Natural killer cell (primary cell): ENCODE results near the gene RRAS. TPM values are rescaled to one million over a fixed set of nuclear protein-coding genes. Genes with fewer than 3 reads are reported as not detected.

ENCODE experiments used
- ATAC-seq, 3 donors: fragments of 150-1000 bp in 2 of 3; fragments of 200-7000 bp in 1 of 3; cut with Tn5 transposase; 1 replicate in 1 of 3; 2 replicates in 2 of 3; pipeline ENCODE4 v1.10.0; 2021; ENCODE audit warnings: mild to moderate bottlenecking in 2 of 3, moderate library complexity in 2 of 3
- DNase-seq, 2 donors: peaks; one replicate each; pipeline versions ENCODE4 v3.0.0 to v3.0.0-alpha.2; 2013 to 2021; ENCODE audit warnings: mixed read lengths in 1 of 2
- H3K27ac ChIP-seq: one replicate; pipeline ENCODE4 v1.5.1; 2013; ENCODE audit warnings: mild to moderate bottlenecking, low read length
- H3K27me3 ChIP-seq: one replicate; pipeline ENCODE4 v1.6.1; 2013; ENCODE audit warnings: low read length; ENCODE audit not compliant: control insufficient read depth, insufficient read depth
- H3K36me3 ChIP-seq: one replicate; pipeline ENCODE4 v1.6.1; 2013; ENCODE audit warnings: low read length; ENCODE audit not compliant: control insufficient read depth, insufficient read depth
- H3K4me1 ChIP-seq: one replicate; pipeline ENCODE4 v1.6.1; 2013; ENCODE audit warnings: low read length; ENCODE audit not compliant: control insufficient read depth, insufficient read depth
- H3K4me3 ChIP-seq: one replicate; pipeline ENCODE4 v1.5.1; 2013; ENCODE audit warnings: low read length
- H3K9me3 ChIP-seq: one replicate; pipeline ENCODE4 v1.6.1; 2013; ENCODE audit warnings: low read length; ENCODE audit not compliant: control insufficient read depth, insufficient read depth
- H3K27ac Mint-ChIP-seq, 2 donors: one replicate each; pipeline ENCODE4 v1.8.0; 2022; ENCODE audit warnings: mild to moderate bottlenecking in 2 of 2, mixed read lengths in 2 of 2, moderate library complexity in 1 of 2
- H3K27me3 Mint-ChIP-seq, 2 donors: one replicate each; pipeline ENCODE4 v1.8.0; 2022; ENCODE audit warnings: low read depth in 2 of 2, mixed read lengths in 2 of 2
- H3K36me3 Mint-ChIP-seq: one replicate; pipeline ENCODE4 v1.8.0; 2022; ENCODE audit warnings: mixed read lengths
- H3K4me1 Mint-ChIP-seq, 2 donors: one replicate each; pipeline ENCODE4 v1.8.0; 2022; ENCODE audit warnings: mixed read lengths in 2 of 2
- H3K4me3 Mint-ChIP-seq: one replicate; pipeline ENCODE4 v1.8.0; 2022; ENCODE audit warnings: mild to moderate bottlenecking, moderate library complexity, mixed read lengths
- H3K9me3 Mint-ChIP-seq, 2 donors: one replicate each; pipeline ENCODE4 v1.8.0; 2022; ENCODE audit warnings: mixed read lengths in 2 of 2
- CTCF ChIP-seq: fragments of 200-600 bp; IDR thresholded peaks from one replicate; pipeline ENCODE4 v1.8.0; 2022; ENCODE audit warnings: antibody characterized with exemption
- WGBS: methylation state at CpG from one replicate; pipeline ENCODE4 v1.1.7; 2013; ENCODE audit warnings: missing lambda C conversion rate; ENCODE audit not compliant: insufficient coverage; 5-methylcytosine and 5-hydroxymethylcytosine counted together
- intact Hi-C: fragments of 100-400 bp; cut with micrococcal nuclease; formaldehyde crosslinking; loops from one replicate; pipeline ENCODE4 v1.14.2; 2022
- total RNA-seq, 4 donors: library from RNA; stranded (reverse); fragments of 120-200 nt in 1 of 4; gene quantifications; one replicate each; pipeline versions ENCODE4 v1.2.3 to v1.2.4, GENCODE V29; 2013 to 2022

RRAS gene
- total RNA-seq, 3 donors from 2014 or later (not counting 1 experiment from before 2014, with no cell fraction given) = 2.0 to 7.7 (median 5.9) TPM

GRCh38 chr19:49632576-49632975 lies 7.4 kb downstream of the RRAS start:
- intact Hi-C loops = no loop called here
- TF ChIP-seq CTCF = no peak
- Histone ChIP-seq H3K27me3 (no peaks in the 10 kb centered on the region), H3K9me3 (no peaks in the 10 kb centered on the region), H3K27ac (no peak overlapping the region), H3K4me1 (no peaks in the 10 kb centered on the region), H3K36me3 (peaks cover 2% of the 10 kb centered on the region), H3K4me3 (no peak overlapping the region)
- no peaks in the 10 kb centered on the region for H3K36me3 Mint-ChIP-seq
- no peaks in the 10 kb centered on the region for H3K27me3 Mint-ChIP-seq
- WGBS = 97% methylated on average over 5 of the region's 5 CpGs
- DNase-seq (no peak), ATAC-seq (no peak)
- H3K4me3 Mint-ChIP-seq = no peak overlapping the region
- H3K9me3 Mint-ChIP-seq = no peaks in the 10 kb centered on the region
- H3K27ac Mint-ChIP-seq = no peak overlapping the region
- H3K4me1 Mint-ChIP-seq = peaks cover 0 to 2% of the 10 kb centered on the region in 2 donors

- no peaks in the 10 kb centered on the region for H3K27me3 Mint-ChIP-seq
- H3K4me1 Mint-ChIP-seq = no peaks in the 10 kb centered on the region
These were observed 8.2 kb downstream of the RRAS start for GRCh38 chr19:49631610-49632192.

GRCh38 chr19:49631014-49631588 lies 8.8 kb downstream of the RRAS start:
- H3K36me3 ChIP-seq = peaks cover 10% of the 10 kb centered on the region

More at GRCh38 chr19:49631610-49632192, 8.2 kb downstream of the RRAS start:
- no peak for DNase-seq
- H3K4me1 ChIP-seq = no peaks in the 10 kb centered on the region
- intact Hi-C loops = no loop called here
- no peak for TF ChIP-seq CTCF
- no peaks in the 10 kb centered on the region for H3K36me3 Mint-ChIP-seq
- H3K4me3 Mint-ChIP-seq = no peak overlapping the region
- H3K9me3 ChIP-seq = no peaks in the 10 kb centered on the region
- no peak for ATAC-seq
- H3K4me3 ChIP-seq = no peak overlapping the region
- no peaks in the 10 kb centered on the region for H3K9me3 Mint-ChIP-seq
- H3K27ac ChIP-seq = no peak overlapping the region
- WGBS = 99% methylated on average over 18 of the region's 19 CpGs
- no peak overlapping the region for H3K27ac Mint-ChIP-seq
- peaks cover 8% of the 10 kb centered on the region for H3K36me3 ChIP-seq
- no peaks in the 10 kb centered on the region for H3K27me3 ChIP-seq

More at GRCh38 chr19:49631014-49631588, 8.8 kb downstream of the RRAS start:
- Histone ChIP-seq H3K4me3 (no peak overlapping the region), H3K27me3 (no peaks in the 10 kb centered on the region), H3K4me1 (no peaks in the 10 kb centered on the region), H3K27ac (no peak overlapping the region), H3K9me3 (no peaks in the 10 kb centered on the region)
- DNase-seq (no peak), ATAC-seq (no peak)
- Mint-ChIP-seq H3K9me3 (no peaks in the 10 kb centered on the region), H3K4me3 (no peak overlapping the region), H3K27me3 (no peaks in the 10 kb centered on the region), H3K36me3 (no peaks in the 10 kb centered on the region), H3K27ac (peak overlapping the region in 1 of 2 donors; percentile 52), H3K4me1 (no peaks in the 10 kb centered on the region)
- 79% methylated on average over 8 of the region's 9 CpGs for WGBS
- intact Hi-C loops = no loop called here
- no peak for TF ChIP-seq CTCF
